GM18873 (cell line): Measurements from ENCODE around the gene TES.
"Not testable (repeated sequence)": the region's sequence is repeated elsewhere in the genome, so short reads cannot be mapped to it uniquely, and the experiment has no call there.

ENCODE experiments used
- ATAC-seq: cut with Tn5 transposase; IDR thresholded peaks from one replicate; pipeline ENCODE4 v1.9.1; 2021; ENCODE audit warnings: mild to moderate bottlenecking, moderate library complexity, moderate number of reproducible peaks; ENCODE audit not compliant: unreplicated experiment, low FRiP score

TES gene

DNA sequence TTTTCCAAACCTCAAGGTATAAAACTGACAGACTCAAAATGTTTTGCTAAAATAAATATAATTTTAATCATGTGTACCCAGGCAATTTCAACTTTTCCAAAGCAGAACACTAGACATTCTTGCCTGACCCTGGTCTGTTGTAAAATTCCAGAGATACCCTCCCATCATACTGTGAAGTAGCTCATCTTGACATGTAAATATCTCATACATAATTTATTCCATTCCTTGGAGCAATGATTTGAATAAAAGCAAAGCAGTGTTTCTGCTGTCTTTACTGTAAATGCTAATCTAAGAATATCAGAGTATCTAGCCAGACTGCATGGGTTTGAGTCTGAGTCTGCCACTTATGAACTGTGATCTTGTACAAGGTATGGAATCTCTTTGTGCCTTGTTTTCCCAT is 68.9 kb downstream of the TES start:
- ATAC-seq: no peak

DNA sequence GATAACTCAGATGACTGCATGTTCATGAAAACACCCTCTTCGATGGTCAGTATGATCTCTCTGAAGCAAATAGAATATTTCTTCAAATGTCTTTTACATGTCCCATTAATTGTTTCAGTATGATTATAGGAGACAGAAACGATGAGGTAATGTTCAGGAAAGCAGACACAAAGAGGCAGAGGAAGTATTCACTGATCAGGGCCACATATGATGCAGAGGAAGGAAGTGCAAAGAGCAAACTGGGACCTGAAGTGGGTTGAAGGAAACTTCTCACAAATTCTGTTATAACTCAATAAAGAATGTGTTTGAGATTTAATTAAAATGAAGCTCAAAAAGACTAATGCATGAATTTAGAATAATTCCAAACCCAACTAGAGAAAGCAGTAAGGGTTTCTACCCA is 70.5 kb downstream of the TES start:
- no peak for ATAC-seq

DNA sequence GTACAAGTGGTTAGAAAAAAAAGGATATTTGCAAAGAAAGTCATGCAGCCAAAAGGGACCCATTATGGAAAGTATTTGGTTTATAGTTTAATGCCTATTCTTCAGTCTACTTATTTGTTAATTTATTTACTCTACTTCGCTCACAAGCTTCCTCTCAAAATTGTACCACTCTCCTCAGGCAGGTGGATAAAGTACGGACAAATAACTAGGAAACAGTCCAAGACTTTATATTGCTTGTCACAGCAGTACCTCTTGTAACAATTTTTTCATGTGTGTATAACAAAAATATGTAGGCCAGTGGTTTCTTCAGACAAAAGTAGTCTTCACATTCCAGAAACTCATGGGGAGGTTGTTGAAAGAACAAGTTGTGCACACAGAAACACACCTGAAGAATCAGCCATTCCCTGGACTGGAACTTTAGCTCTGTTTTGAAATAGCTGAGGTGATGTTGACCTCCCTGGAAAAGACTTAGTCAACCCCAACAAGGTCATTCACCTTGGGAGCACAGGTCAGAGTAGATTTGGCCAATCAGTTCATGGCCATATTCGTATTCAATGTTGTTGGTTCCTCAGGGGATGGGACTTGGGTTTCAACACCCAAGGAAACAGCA is 73.4 kb downstream of the TES start:
- ATAC-seq: no peak

- ATAC-seq: no peak
Measured at GRCh38 chr7:116284390-116284789, 74.1 kb downstream of the TES start.

GRCh38 chr7:116285252-116285651 is 74.9 kb downstream of the TES start:
- no peak for ATAC-seq

DNA sequence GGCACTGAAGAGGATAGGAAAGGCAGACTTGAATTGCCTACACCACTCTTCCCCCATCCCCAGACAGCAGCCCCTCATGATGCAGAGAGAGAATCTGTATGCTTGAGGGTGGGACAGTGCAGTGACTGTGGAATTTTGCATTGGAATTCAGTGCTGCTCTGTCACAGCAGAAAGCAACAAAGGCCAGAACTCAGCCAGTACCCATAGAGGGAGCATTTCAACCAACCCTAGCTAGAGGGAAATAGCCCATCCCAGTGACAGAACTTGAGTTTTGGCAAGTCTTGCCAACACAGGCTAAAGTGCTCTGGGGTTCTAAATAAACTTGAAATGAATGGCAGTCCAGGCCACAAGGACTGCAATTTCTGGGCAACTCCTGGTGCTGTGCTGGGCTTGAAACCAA is 80.4 kb downstream of the TES start:
- no peak for ATAC-seq

DNA sequence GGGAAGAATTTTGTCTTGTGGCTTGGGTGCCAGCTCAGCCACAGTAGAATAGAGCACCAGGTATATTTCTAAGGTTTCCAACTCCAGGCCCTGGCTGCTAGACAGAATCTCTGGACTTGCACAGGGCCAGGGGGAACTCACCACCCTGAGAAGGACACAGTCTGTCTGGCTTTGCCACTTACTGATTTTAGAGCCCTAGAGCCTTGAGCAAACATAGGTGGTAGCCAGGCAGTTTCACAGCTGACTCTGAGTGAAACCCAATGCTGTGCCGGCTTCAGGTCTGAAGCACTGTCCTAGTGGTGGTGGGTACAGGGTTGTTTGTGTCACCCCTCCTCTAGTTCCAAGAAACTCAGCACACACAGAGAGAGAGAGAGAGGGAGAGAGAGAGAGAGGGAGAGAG is 81.6 kb downstream of the TES start:
- ATAC-seq: no peak

DNA sequence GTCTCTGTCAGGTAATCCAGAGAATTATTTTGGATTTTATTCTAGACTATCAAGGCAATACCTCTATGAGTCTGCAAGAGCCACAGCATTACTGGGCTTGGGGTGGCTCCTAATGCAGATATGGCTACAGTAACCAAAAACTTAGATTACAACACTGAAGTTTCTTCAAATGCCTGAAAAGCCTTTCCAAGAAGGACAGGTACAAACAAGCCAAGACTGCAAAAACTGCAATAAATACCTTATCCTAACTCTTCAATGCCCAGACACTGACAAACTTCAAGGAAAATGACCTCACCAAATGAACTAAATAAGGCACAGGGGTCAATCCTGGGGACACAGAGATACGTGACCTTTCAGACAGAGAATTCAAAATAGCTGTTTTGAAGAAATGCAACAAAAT is 82.0 kb downstream of the TES start:
- ATAC-seq: no peak

DNA sequence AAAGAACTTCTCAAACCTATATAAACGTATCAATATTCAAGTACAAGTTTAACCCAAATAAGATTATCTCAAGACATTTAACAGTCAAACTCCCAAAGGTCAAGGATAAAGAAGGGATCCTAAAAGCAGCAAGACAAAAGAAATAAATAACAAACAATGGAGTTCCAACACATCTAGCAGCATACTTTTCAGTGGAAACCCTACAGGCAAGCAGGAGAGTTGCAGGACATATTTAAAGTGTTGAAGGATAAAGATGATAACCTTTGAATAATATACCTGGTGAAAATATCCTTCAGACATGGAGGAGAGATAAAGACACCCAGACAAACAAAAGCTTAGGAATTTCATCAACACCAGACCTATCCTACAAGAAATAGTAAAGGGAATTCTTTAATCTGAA is 82.8 kb downstream of the TES start:
- ATAC-seq: no peak

DNA sequence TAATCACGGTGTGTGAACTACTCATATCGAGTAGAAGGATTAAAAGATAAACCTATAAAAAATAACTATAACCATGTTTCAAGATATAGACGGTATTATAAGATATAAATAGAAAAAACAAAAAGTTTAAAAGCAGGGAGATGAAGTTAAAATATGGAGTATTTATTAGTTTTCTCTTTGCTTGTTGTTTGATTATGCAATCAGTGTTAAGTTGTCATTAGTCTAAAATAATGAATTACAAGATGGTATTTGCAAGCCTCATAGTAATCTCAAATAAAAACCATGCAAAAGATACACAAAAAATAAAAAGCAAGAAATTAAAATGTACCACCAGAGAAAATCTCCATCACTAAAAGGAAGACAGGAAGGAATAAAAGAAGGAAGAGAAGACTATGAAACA is 83.3 kb downstream of the TES start:
- ATAC-seq: no peak

GRCh38 chr7:116295903-116296302 is 85.6 kb downstream of the TES start:
- not testable (repeated sequence) for ATAC-seq

DNA sequence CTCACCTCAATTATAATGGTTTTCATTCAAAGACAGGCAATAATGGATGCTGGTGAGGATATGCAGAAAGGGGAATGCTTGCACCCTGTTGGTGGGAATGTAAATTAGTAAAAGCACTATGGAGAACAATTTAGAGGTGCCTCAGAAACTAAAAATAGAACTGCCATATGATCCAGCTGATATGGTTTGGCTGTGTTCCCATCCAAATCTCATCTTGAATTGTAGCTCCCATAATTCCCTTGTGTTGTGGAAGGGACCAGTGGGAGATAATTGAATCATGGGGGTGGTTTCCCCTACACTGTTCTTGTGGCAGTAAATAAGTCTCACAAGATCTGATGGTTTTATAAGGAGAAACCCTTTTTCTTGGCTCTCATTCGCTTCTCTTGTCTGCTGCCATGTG is 87.7 kb downstream of the TES start:
- no peak for ATAC-seq

- ATAC-seq: no peak
Measured at GRCh38 chr7:116298576-116298975, 88.2 kb downstream of the TES start.

DNA sequence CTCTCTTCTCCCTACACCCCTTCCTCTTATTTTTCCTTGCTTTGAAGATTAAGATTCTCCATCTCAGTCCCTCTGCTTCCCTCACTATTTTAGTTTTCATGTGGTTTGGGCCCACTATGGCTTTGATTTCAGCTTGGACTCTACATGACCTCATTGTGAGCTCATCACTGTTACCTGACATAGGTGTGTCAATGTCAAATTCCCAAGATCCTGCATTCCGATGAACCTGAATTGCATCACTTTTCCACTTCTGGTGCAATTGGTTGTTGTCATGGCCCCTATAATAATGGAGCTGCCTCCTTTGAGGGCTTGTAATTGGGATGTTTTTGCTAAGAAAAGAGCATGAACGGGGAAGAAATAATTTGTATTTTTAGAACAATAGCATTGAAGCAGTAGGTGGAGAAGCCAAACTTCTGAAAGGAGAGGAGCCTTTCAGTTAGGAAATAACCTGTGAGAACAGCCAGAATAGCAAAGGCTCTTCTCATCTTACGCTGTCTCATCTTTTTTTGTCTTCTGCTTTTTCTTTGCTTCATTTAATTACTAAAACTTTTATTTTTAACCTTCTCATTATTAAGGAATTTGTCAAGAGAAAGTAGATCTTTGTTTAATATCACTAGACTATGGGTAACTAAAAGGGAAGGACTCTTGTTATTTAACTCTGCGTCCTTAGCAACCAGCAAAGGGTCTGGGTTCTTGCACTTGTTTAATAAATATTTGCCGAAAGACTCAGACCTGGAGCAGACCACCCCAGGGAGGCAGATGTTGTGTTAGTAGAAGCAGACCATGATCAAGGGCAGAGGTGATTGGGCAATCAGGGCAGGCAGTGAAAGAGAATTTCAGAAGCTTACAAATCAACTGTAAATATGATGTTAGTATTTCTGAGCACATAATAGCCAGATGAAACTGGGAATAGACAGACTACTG is 95.4 kb downstream of the TES start:
- ATAC-seq: no peak

DNA sequence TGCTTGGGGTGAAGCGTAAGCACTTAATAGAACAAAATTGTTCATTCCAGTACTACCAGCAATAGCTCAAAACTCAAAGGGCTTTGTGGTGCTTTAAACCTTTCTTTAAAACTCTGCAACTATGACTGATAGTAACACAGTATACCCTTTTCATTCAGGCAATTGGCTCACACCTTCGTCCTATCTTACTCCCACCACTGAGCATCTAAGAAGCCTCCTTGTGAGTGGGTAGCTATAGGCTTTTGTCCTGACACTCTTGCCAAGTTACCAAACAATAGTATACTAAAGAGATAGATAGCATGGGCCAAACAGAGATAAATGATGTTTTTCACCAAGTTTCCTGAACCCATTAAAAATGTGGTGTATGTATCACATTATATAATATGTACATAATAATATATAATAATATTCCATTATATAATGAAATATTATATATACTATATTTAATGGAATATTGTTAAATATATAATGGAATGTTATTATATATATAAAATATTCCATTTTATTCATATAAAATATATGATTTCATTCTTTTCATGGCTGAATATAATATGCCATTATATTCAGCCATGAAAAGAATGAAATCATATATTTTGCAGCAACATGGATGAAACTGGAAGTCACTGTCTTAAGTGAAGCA is 96.2 kb downstream of the TES start:
- no peak for ATAC-seq

GRCh38 chr7:116307253-116307652 is 96.9 kb downstream of the TES start:
- no peak for ATAC-seq
